ENCODE measurements around the gene SPRR1B. TPM values are rescaled to one million over a fixed set of nuclear protein-coding genes. Genes with fewer than 3 reads are reported as not detected.

SPRR1B gene
- total RNA-seq, 1 experiment from 2014 or later = not detected

- CTCF ChIA-PET = no interaction called here
- no peak for TF ChIP-seq CTCF (IDR thresholded peaks at IDR 0.05; ENCODE audit: unreplicated experiment)
- no peaks in the 10 kb centered on the region for H3K9me3 Mint-ChIP-seq (ENCODE audit: low read depth, unreplicated experiment)
- H3K36me3 Mint-ChIP-seq (ENCODE audit: insufficient read depth, unreplicated experiment) = no peaks in the 10 kb centered on the region
- no peak overlapping the region for H3K27ac Mint-ChIP-seq (ENCODE audit: unreplicated experiment)
- no TSS peak for BruUV-seq (replicated peaks)
- intact Hi-C loops (cut with micrococcal nuclease; ENCODE audit: unreplicated experiment) = no loop called here
- no peak for DNase-seq
- no peak overlapping the region for H3K4me3 Mint-ChIP-seq (ENCODE audit: low read depth, unreplicated experiment)
- no peaks in the 10 kb centered on the region for H3K27me3 Mint-ChIP-seq (ENCODE audit: unreplicated experiment)
- peaks cover 5% of the 10 kb centered on the region for H3K4me1 Mint-ChIP-seq (ENCODE audit: low read depth, unreplicated experiment)
Measured at GRCh38 chr1:153025797-153026196, 5.2 kb upstream of the SPRR1B start.

GRCh38 chr1:153028766-153029165 is 2.2 kb upstream of the SPRR1B start:
- CTCF ChIA-PET = interaction anchor here (0.6 to 0.7 kb wide), 2 partner anchors 262 to 807 kb away, joined by 3 to 4 read pairs; no protein-coding TSS in a partner anchor
- intact Hi-C loops (cut with micrococcal nuclease; ENCODE audit: unreplicated experiment) = no loop called here
- TF ChIP-seq CTCF (IDR thresholded peaks at IDR 0.05; ENCODE audit: unreplicated experiment) = no peak
- Mint-ChIP-seq H3K36me3 (ENCODE audit: insufficient read depth, unreplicated experiment) (no peaks in the 10 kb centered on the region), H3K4me3 (ENCODE audit: low read depth, unreplicated experiment) (no peak overlapping the region), H3K9me3 (ENCODE audit: low read depth, unreplicated experiment) (no peaks in the 10 kb centered on the region), H3K4me1 (ENCODE audit: low read depth, unreplicated experiment) (peaks cover 25% of the 10 kb centered on the region), H3K27me3 (ENCODE audit: unreplicated experiment) (no peaks in the 10 kb centered on the region), H3K27ac (ENCODE audit: unreplicated experiment) (no peak overlapping the region)
- no peak for DNase-seq
- BruUV-seq (replicated peaks) = no TSS peak

GRCh38 chr1:153032073-153032472 is 1.1 kb downstream of the SPRR1B start:
- Mint-ChIP-seq H3K4me3 (ENCODE audit: low read depth, unreplicated experiment) (no peak overlapping the region), H3K27ac (ENCODE audit: unreplicated experiment) (no peak overlapping the region), H3K27me3 (ENCODE audit: unreplicated experiment) (no peaks in the 10 kb centered on the region), H3K36me3 (ENCODE audit: insufficient read depth, unreplicated experiment) (no peaks in the 10 kb centered on the region), H3K9me3 (ENCODE audit: low read depth, unreplicated experiment) (no peaks in the 10 kb centered on the region), H3K4me1 (ENCODE audit: low read depth, unreplicated experiment) (peaks cover 25% of the 10 kb centered on the region)
- intact Hi-C loops (cut with micrococcal nuclease; ENCODE audit: unreplicated experiment) = loop anchor here (2.0 to 10.0 kb wide), 3 partner anchors 35 to 377 kb away; no protein-coding TSS in a partner anchor
- no peak for DNase-seq
- no TSS peak for BruUV-seq (replicated peaks)
- TF ChIP-seq CTCF (IDR thresholded peaks at IDR 0.05; ENCODE audit: unreplicated experiment) = no peak
- CTCF ChIA-PET = interaction anchor here (0.8 to 2.4 kb wide), 12 partner anchors 10 to 161 kb away, joined by 3 to 20 read pairs (median 5); partner anchors contain the start of gene IVL

GRCh38 chr1:153032677-153033308 is 1.8 kb downstream of the SPRR1B start:
- peak; percentile 80 for DNase-seq
- H3K27ac Mint-ChIP-seq (ENCODE audit: unreplicated experiment) = peak overlapping the region; percentile 53
- BruUV-seq (replicated peaks) = no TSS peak
- no peaks in the 10 kb centered on the region for H3K36me3 Mint-ChIP-seq (ENCODE audit: insufficient read depth, unreplicated experiment)
- TF ChIP-seq CTCF (IDR thresholded peaks at IDR 0.05; ENCODE audit: unreplicated experiment) = peak; percentile 67
- H3K27me3 Mint-ChIP-seq (ENCODE audit: unreplicated experiment) = no peaks in the 10 kb centered on the region
- H3K4me1 Mint-ChIP-seq (ENCODE audit: low read depth, unreplicated experiment) = peaks cover 25% of the 10 kb centered on the region
- H3K4me3 Mint-ChIP-seq (ENCODE audit: low read depth, unreplicated experiment) = no peak overlapping the region
- H3K9me3 Mint-ChIP-seq (ENCODE audit: low read depth, unreplicated experiment) = no peaks in the 10 kb centered on the region
- intact Hi-C loops (cut with micrococcal nuclease; ENCODE audit: unreplicated experiment) = loop anchor here (1.0 to 10.0 kb wide), 5 partner anchors 35 to 378 kb away; no protein-coding TSS in a partner anchor
- CTCF ChIA-PET = interaction anchor here (0.6 to 2.4 kb wide), 15 partner anchors 11 to 162 kb away, joined by 3 to 20 read pairs (median 4); partner anchors contain the start of gene IVL
